Measurements from ENCODE around the gene SFXN5.

The SFXN5 gene

DNA sequence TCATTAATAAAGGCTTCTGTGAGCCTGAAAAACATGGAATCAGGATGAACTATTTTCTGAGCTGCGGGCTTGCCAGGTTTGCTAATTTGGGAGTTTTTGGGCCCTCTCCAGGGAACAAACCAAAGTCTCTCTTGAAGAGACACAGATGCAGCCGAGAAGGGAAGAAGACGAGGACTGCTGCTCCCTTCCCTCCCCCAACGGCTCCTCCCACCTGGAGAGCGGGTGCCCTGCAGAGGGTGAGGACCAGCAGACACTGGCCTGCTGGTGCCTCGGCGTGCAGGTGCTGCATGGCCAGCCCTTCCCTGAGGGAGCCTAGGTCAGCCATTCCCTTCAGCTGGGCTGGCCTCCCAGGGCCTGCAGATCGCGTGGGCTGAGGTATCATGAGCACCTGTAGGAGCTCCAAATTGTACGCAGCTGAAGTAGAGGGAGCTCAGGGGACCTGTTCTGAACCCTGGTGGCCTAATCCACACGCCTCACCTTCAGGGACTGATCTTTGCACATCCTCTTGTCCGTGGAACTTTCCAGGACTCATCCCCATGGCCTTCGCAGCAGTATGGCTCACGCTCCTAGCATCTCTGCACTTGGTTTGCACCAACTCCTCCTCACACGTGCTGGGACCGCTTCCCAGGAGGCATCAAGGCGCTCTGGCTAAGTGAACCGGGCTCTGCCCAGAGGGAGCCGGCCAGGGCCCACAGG lies 134.7 kb downstream of the SFXN5 start:
- no peaks in the 10 kb centered on the region for H3K9me3 Mint-ChIP-seq
- H3K4me3 Mint-ChIP-seq: no peak overlapping the region
- H3K27ac Mint-ChIP-seq: no peak overlapping the region
- DNase-seq (ENCODE audit: low spot score): no peak
- no peaks in the 10 kb centered on the region for H3K27me3 Mint-ChIP-seq (ENCODE audit: low read depth)
- H3K36me3 Mint-ChIP-seq (ENCODE audit: low read depth): no peaks in the 10 kb centered on the region
- H3K4me1 Mint-ChIP-seq (ENCODE audit: low read depth): peaks cover 2% of the 10 kb centered on the region

DNA sequence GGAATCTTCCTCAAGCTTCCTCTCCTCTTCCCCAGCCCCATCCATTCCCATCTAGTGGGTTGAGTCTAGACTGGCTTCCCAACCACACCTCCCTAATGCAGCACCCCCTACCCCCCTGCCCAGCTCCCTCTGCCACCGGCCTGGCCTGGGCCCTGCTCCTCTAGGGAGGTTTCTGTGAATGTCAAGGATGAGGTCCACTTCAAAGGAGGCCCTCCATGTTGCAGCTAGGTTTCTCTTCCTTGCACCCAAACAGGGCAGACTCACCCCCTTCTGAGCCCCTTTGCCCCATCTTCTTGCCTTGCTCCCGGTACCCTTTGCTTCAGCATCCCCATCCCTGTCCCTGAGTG lies 135.9 kb downstream of the SFXN5 start:
- H3K4me1 Mint-ChIP-seq (ENCODE audit: low read depth): peaks cover 2% of the 10 kb centered on the region
- no peak for DNase-seq (ENCODE audit: low spot score)
- no peaks in the 10 kb centered on the region for H3K27me3 Mint-ChIP-seq (ENCODE audit: low read depth)
- H3K9me3 Mint-ChIP-seq: no peaks in the 10 kb centered on the region
- no peak overlapping the region for H3K4me3 Mint-ChIP-seq
- H3K27ac Mint-ChIP-seq: no peak overlapping the region
- H3K36me3 Mint-ChIP-seq (ENCODE audit: low read depth): no peaks in the 10 kb centered on the region

DNA sequence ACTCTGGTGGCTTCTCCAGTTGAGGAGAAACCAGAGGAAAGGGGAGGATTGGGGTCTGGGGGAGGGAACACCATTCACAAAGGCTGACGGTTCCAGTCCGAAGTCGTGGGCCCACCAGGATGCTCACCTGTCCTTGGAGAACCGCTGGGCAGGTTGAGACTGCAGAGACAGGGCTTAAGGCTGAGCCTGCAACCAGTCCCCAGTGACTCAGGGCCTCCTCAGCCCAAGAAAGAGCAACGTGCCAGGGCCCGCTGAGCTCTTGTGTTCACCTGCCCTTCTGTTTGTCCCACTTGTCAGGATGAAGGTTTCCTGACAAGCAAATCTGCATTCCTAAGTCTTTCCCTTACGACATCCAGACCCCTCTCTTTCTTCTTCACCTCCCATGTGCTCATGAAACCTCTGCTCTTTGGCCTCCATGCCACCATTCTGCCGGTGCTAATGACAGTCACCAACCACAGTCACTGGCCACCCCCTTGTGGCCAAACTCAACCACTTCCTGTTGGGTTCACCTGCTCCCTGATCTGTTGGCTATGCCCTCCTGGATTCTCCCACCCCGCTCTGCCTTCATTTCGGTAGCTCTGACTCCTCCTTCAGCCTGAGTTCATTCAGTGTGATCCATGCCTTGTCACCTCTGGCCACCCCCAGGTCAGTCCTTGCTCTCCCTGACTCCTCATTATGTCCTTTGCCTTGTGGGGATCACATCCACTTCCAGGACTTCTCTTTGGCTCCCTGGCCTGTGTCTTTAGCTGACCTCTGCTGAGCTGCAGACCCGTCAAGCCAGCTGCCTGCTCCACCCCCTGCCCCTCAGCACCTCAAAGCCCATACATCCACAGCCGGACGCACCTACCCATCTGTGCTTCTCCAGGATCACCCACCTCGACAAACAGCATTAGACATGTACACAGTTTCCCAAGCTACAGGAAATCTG lies 136.6 kb downstream of the SFXN5 start:
- Mint-ChIP-seq H3K4me3 (no peak overlapping the region), H3K36me3 (ENCODE audit: low read depth) (no peaks in the 10 kb centered on the region), H3K27me3 (ENCODE audit: low read depth) (no peaks in the 10 kb centered on the region), H3K27ac (no peak overlapping the region), H3K4me1 (ENCODE audit: low read depth) (peaks cover 2% of the 10 kb centered on the region), H3K9me3 (no peaks in the 10 kb centered on the region)
- no peak for DNase-seq (ENCODE audit: low spot score)

DNA sequence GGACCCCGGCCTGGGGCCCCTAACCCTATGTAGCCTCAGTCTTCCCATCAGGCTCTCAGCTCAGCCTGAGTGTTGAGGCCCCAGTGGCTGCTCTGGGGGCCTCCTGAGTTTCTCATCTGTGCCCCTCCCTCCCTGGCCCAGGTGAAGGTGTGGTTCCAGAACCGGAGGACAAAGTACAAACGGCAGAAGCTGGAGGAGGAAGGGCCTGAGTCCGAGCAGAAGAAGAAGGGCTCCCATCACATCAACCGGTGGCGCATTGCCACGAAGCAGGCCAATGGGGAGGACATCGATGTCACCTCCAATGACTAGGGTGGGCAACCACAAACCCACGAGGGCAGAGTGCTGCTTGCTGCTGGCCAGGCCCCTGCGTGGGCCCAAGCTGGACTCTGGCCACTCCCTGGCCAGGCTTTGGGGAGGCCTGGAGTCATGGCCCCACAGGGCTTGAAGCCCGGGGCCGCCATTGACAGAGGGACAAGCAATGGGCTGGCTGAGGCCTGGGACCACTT lies 137.8 kb downstream of the SFXN5 start:
- Mint-ChIP-seq H3K27ac (no peak overlapping the region), H3K4me1 (ENCODE audit: low read depth) (peaks cover 2% of the 10 kb centered on the region), H3K36me3 (ENCODE audit: low read depth) (no peaks in the 10 kb centered on the region), H3K9me3 (no peaks in the 10 kb centered on the region), H3K27me3 (ENCODE audit: low read depth) (no peaks in the 10 kb centered on the region), H3K4me3 (no peak overlapping the region)
- no peak for DNase-seq (ENCODE audit: low spot score)

DNA sequence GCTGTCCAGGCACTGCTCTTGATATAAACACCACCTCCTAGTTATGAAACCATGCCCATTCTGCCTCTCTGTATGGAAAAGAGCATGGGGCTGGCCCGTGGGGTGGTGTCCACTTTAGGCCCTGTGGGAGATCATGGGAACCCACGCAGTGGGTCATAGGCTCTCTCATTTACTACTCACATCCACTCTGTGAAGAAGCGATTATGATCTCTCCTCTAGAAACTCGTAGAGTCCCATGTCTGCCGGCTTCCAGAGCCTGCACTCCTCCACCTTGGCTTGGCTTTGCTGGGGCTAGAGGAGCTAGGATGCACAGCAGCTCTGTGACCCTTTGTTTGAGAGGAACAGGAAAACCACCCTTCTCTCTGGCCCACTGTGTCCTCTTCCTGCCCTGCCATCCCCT lies 138.3 kb downstream of the SFXN5 start:
- Mint-ChIP-seq H3K4me3 (no peak overlapping the region), H3K27ac (no peak overlapping the region), H3K4me1 (ENCODE audit: low read depth) (peaks cover 2% of the 10 kb centered on the region), H3K9me3 (no peaks in the 10 kb centered on the region), H3K36me3 (ENCODE audit: low read depth) (no peaks in the 10 kb centered on the region), H3K27me3 (ENCODE audit: low read depth) (no peaks in the 10 kb centered on the region)
- DNase-seq (ENCODE audit: low spot score): no peak

DNA sequence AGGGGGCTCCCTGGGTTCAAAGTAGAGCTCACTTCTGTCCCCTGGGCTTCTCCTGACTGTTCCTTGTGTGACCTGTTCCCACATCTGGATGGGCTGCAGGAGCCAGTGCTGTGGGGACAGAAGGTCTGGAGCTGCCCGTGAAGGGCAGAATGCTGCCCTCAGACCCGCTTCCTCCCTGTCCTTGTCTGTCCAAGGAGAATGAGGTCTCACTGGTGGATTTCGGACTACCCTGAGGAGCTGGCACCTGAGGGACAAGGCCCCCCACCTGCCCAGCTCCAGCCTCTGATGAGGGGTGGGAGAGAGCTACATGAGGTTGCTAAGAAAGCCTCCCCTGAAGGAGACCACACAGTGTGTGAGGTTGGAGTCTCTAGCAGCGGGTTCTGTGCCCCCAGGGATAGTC lies 138.7 kb downstream of the SFXN5 start:
- no peak for DNase-seq (ENCODE audit: low spot score)
- H3K27me3 Mint-ChIP-seq (ENCODE audit: low read depth): no peaks in the 10 kb centered on the region
- no peaks in the 10 kb centered on the region for H3K36me3 Mint-ChIP-seq (ENCODE audit: low read depth)
- H3K9me3 Mint-ChIP-seq: no peaks in the 10 kb centered on the region
- H3K4me3 Mint-ChIP-seq: no peak overlapping the region
- H3K27ac Mint-ChIP-seq: no peak overlapping the region
- H3K4me1 Mint-ChIP-seq (ENCODE audit: low read depth): peaks cover 2% of the 10 kb centered on the region

DNA sequence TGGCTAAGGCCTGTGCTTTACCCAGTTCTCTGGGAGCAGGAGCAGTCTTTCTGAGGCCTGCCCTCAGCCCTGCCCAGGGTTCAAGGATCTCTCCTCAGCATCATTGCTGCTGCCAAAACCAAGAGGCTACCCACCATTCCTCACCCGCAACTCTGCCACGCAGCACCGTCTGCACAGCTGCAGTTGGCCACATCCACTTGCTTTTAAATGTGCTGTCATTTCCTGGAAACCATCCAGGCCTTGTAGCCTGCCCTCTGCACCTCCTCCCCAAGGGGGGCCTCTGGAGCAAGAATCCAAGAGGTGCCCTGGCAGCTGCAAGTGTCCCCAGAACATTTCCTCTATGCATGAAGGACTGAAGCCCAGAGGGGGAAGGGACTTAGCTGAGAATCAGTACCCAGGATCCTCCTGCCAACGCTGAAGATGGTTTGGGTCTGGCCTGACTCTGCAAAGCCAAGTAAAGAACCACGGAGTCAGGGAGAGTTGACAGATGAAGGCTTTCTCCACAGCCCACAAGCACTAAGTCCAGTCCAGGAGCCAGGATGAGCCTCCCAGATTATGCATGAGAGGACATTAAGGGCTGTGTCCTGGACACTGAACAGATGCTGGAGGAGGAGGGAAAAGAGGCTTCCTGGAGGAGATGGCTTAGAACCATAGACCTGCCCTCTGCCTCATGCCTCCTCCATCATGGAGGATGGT lies 139.3 kb downstream of the SFXN5 start:
- peaks cover 2% of the 10 kb centered on the region for H3K4me1 Mint-ChIP-seq (ENCODE audit: low read depth)
- no peak overlapping the region for H3K4me3 Mint-ChIP-seq
- no peak for DNase-seq (ENCODE audit: low spot score)
- no peak overlapping the region for H3K27ac Mint-ChIP-seq
- H3K27me3 Mint-ChIP-seq (ENCODE audit: low read depth): no peaks in the 10 kb centered on the region
- no peaks in the 10 kb centered on the region for H3K36me3 Mint-ChIP-seq (ENCODE audit: low read depth)
- H3K9me3 Mint-ChIP-seq: no peaks in the 10 kb centered on the region

DNA sequence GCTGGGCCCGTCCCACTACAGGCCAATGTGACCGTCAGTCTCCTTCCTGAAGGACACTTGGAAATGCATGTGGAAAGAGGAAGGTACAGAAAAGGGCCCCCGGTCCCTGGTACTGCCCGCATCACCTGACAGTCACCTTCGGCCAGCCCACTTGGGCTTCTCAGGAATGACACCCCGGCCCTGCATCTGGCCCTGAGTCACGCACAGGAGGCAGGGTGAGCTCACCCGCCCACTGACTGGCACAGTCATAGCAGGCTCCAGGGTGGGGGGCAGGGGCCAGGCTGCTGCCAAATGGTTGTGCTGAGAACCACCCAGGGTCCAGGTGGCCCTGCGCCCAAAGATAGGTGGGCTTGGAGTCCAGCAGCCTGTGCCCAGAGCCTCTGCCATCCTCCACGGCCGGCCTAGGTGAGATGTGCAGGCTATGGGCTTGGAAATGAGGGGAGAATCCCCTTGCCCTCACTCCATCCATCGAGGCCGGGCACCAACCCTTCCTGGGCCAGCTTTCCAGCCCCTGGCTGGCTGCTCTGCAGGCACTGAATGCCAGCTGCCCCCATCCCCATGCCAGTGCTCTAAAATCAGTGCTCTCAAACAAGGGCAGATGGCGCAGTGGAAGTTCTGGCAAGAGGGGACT lies 140.1 kb downstream of the SFXN5 start:
- Mint-ChIP-seq H3K36me3 (ENCODE audit: low read depth) (no peaks in the 10 kb centered on the region), H3K27me3 (ENCODE audit: low read depth) (no peaks in the 10 kb centered on the region), H3K4me1 (ENCODE audit: low read depth) (peaks cover 2% of the 10 kb centered on the region), H3K4me3 (no peak overlapping the region), H3K9me3 (no peaks in the 10 kb centered on the region), H3K27ac (no peak overlapping the region)
- no peak for DNase-seq (ENCODE audit: low spot score)

DNA sequence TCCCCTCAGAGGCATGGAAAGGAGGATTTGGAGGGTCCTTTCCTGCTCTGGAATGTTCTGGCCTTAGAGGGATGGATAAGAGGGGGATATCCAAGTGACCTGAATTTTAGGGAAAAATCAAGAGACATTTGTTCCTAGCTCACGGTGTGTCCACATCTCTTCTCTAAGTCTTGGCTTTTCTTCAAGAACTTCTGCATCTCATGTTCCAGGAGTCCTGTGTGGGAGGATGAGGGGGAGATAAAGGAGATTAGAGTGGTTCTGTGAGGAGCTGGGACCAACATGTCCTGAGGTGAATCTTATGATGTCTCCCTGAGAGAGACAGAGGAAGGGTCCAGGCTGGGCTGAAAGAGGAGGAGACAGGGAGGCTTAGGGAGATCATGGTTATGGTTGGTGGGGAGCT lies 142.5 kb downstream of the SFXN5 start:
- DNase-seq (ENCODE audit: low spot score): no peak
- H3K36me3 Mint-ChIP-seq (ENCODE audit: low read depth): no peaks in the 10 kb centered on the region
- no peak overlapping the region for H3K27ac Mint-ChIP-seq
- H3K27me3 Mint-ChIP-seq (ENCODE audit: low read depth): peaks cover 14% of the 10 kb centered on the region
- no peak overlapping the region for H3K4me3 Mint-ChIP-seq
- H3K9me3 Mint-ChIP-seq: no peaks in the 10 kb centered on the region
- peaks cover 2% of the 10 kb centered on the region for H3K4me1 Mint-ChIP-seq (ENCODE audit: low read depth)

DNA sequence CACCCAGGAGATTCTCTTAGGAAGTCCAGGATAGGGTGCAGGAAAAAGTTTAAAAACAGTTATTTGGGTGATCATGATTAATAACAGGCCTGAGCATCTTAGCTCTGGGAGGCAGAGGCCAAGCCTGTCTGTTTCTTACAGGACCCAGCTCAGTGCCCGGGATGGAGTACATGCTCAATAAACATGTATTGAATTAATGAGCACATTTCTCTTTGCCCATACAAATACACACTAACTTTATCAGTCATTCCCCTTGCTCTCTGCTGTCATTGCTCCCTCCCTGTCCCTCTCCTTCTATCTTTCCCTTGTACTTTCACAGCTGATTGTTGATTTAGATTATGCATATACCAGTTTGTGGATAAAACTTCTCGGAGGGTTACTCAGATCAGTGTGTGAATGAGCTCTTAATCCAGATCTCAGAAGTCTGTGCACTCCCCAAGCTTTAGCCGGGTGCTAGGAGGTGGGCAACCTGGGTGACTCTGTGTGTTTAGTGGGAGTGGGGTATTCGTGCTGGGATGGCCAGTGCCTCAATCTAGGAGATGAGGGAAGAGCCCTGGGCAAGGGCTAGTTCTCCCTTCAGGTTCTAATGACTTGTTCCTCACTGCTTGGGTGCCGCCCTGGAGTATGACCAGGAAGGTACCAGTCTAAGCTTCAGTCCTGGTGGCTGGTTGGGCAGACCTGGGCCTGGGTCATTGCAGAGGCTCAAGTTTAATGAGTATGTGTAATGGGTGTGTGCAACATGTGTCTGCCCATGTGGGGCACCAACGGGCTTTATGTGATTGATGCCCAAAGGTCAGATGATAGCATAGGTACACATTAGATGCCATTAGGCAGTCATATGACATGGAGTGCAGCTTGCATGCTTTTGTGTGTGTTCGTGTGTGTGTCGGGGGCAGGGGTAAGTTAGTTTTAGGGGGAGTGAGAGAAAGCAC lies 143.6 kb downstream of the SFXN5 start:
- no peaks in the 10 kb centered on the region for H3K36me3 Mint-ChIP-seq (ENCODE audit: low read depth)
- peaks cover 6% of the 10 kb centered on the region for H3K4me1 Mint-ChIP-seq (ENCODE audit: low read depth)
- no peak overlapping the region for H3K4me3 Mint-ChIP-seq
- no peak overlapping the region for H3K27ac Mint-ChIP-seq
- H3K9me3 Mint-ChIP-seq: no peaks in the 10 kb centered on the region
- H3K27me3 Mint-ChIP-seq (ENCODE audit: low read depth): peaks cover 26% of the 10 kb centered on the region
- no peak for DNase-seq (ENCODE audit: low spot score)

DNA sequence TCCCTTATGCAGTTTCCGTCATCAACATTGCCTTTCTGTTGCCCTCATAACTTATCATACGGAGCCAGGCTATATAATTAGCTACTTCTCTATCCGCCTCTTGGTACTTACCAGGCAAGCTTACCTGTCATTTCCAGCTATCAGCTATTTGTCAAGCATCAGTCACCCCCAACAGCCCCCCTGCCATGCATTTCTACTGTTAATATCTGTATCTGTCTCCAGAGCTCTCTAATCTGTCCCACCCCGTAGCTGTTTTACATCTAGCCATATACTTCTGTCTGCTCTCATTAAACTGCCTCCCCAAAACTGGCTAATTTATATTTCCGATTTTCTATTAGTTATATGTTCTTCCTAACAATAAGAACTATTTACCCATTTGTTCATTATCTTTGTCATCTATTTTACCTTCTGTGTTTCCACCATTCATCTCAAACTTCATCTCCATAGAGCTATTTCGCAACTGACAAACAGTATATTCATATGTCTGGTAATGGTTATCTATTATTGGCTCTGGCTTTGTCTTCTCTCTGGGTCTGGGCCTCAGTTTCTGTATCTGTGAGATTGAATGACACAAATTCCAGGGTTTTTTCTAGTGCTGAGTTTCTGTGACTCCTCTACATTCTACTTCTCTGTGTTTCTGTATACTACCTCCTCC lies 144.6 kb downstream of the SFXN5 start:
- DNase-seq (ENCODE audit: low spot score): no peak
- Mint-ChIP-seq H3K9me3 (no peaks in the 10 kb centered on the region), H3K27ac (no peak overlapping the region), H3K27me3 (ENCODE audit: low read depth) (peaks cover 35% of the 10 kb centered on the region), H3K4me1 (ENCODE audit: low read depth) (peaks cover 4% of the 10 kb centered on the region), H3K4me3 (no peak overlapping the region), H3K36me3 (ENCODE audit: low read depth) (no peaks in the 10 kb centered on the region)

DNA sequence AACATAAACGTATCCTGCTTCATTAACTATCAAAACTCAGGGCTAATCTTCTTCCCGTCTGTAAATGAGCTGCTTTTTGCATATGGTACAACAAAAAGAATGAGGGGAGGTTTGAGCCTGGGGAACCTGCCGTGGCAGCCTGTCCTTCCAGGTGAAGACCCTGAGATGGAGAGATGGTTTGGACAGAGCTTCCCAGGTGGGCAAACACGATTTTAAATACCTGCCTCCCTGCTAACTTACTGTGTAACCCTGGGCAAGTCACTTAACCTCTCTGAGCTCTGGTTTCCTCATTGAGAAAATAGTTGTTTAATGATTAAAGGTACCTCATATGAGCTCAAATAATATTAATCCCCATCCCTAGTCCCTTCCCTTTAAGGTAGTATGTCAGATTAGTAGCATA lies 145.1 kb downstream of the SFXN5 start:
- DNase-seq (ENCODE audit: low spot score): no peak
- Mint-ChIP-seq H3K27me3 (ENCODE audit: low read depth) (peaks cover 40% of the 10 kb centered on the region), H3K36me3 (ENCODE audit: low read depth) (no peaks in the 10 kb centered on the region), H3K27ac (no peak overlapping the region), H3K4me1 (ENCODE audit: low read depth) (peaks cover 4% of the 10 kb centered on the region), H3K9me3 (no peaks in the 10 kb centered on the region), H3K4me3 (no peak overlapping the region)
